Stimulated activated CD4-positive, alpha-beta T cell treated with anti-CD3 and anti-CD28 coated beads, TNF-alpha, amount 100 ng/mL, for 48 hours (primary cell): ENCODE results near the gene PLD6.

Experiments used
- DNase-seq, 3 donors: peaks; one replicate each; pipeline ENCODE4 v3.0.0-alpha.2; 2020; ENCODE audit warnings: low read depth in 3 of 3

PLD6 gene

DNA sequence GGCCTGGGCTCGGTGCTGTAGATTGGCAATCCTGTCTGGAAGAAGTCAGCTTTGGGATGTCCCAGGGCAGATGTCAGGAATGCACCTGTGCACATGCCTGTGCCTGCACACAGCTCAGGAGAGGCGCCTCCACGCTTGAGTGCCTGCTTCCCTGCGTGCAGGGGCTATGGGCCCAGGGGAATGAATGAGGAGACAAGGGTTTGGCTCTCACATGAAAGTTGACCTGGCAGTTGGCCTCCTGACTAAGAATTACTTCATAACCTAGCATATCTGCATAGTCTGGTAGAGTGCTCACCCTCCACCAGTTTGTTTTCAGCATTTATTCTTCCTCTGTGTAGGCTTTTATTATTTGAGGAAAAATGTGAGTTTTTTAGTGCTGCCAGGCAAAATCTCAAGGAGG, 50.0 kb downstream of the PLD6 start:
- no peak for DNase-seq

DNA sequence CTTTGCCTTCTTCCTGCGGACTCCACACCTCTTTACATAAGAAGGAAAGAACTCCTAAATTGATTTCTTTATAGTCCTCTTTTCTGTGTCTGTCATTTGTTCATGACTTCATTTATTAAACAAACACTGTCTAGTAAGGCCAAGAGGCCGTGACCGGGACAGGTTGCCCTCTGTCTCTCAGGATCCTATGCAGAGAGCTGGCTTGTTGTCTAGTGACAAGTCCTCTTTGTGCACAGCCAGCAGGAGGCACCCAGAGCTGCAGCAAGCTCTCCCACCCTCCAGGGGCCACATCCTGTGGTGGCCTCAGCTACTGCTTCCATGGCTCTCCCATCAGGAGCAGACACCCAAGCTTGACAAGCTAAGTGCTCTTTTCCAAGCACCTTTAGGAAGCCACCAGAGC, 50.6 kb downstream of the PLD6 start:
- no peak for DNase-seq

DNA sequence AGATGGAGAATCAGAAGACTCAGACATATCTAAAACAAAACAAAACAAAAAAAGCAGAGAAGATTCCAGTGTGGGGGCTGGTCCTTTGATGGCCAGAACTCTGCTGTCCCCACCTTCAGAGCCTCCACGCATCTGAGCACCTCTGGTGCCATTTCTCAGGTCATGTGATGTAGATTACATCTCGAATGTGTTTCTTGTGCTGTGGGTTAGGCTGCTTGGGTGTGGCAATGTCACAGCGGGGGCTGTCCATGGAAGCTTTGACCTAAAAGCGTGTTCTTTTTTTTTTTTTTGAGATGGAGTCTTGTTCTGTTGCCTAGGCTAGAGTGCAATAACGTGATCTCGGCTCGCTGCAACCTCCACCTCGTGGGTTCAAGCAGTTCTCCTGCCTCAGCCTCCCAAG, 51.2 kb downstream of the PLD6 start:
- no peak for DNase-seq

DNA sequence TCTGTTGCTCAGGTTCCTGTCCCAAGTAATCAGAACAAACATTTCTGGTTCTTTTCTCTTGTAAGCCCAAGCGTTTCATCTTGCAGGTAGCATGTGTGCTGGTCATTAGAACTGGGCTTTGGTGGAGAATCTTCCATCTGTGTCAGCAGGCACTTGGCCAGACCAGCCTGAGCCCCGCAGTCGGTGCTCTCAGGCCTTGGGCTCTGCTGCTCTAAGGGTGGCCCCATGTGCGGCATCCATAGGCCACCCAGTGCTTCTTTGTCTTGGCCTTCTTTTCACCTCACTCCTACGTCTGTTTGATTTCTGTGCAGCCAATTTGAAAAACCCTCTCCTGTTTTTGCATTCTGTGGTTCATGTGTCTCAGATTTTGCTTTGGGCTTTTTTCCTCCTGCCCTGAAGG, 51.6 kb downstream of the PLD6 start:
- no peak for DNase-seq

DNA sequence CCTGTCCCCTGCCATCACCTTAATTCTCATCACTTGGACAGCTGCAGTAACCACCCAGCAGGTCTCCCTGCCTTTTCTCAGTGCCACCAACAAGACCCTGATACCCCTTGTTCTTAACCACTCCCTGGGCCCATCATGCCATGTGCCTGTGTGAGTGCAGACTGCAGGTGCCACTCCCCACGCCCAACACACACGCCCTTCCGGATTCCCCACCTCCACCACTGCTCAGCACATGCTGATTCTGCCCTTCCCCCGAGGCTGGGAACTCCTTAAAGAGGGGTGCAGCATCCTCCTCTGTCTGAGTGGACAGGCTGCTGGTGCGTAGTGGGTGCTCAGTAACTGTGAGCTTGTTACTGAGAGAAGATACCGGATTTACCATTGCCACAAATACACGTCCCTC, 52.4 kb downstream of the PLD6 start:
- DNase-seq, result no peak

DNA sequence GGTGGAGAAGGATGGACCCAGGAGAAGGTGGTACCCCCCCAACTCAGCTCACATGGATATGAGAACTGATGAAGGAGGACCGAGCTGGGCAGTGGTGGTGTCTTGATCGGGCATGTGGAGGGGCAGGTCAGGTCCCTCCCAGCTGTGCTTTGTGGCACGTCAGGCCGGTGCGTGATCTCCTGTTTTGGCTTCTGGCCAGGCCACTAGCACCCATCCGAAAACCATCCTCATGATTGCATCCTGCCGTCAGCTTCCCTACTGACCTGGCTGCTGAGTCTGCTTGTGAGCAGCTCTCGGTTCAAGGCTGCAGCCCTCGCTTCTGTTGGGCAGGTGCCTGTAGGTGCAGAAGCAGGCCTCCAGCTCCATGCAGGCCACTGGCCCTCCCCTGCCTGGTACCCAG, 53.1 kb downstream of the PLD6 start:
- DNase-seq, result no peak

DNA sequence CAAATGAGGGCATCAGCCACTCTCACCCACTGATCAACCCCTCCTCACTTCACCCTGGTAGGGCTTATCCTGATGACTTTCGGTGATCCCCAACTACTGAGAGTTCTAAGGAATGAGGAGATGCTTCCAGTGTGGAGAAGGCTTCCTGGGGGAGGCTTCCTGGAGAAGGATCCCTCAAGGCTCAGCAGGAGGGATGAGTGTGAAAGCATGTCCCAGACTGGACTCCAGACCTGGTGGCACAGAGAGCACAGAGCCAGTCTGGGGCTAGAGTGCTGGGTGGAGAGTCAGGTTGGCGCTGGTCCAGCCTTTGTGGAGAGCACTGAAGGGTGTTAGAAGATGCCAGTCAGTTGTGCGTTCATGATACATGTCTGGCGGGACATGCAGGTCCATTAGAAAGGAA, 53.7 kb downstream of the PLD6 start:
- no peak for DNase-seq

DNA sequence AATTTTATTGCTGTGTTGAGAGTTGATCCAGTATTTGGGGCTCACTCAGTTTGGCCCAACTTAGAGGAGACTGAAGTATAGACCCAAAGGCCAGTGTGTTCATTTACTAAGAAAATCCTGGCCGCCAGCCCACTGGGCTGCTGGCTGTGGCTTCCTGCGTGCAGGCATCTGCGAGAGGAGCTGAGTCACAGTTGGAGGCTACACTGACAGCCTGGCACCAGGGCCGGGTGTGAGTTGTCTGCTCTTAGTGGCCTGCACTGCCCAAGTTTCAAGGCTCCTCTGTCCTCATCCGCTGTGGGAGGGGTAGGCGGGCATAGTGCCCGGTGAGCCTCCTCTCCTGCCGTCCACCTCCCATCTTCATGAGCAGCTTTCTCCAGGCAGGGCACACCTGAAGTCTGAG, 54.2 kb downstream of the PLD6 start:
- DNase-seq, result no peak

DNA sequence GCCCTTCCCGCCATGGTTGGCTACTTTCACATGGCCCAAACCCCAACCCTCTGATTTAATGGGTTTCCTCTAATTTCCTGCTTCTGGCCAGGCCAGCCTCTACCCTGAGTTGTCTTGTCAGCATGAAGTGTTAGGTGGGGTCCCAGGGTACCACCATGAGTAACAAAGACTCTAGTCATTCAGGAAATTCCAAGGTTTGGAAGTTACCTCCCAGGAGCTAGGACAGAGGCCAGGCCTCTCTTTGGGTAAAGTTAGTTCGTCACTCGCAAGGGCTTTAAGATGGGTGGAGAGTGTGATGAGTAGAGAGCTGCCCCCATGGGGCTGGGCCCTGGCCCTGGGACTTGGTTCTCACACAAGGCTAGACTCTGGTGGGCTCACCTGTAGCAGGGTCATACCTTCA, 54.6 kb downstream of the PLD6 start:
- no peak for DNase-seq

DNA sequence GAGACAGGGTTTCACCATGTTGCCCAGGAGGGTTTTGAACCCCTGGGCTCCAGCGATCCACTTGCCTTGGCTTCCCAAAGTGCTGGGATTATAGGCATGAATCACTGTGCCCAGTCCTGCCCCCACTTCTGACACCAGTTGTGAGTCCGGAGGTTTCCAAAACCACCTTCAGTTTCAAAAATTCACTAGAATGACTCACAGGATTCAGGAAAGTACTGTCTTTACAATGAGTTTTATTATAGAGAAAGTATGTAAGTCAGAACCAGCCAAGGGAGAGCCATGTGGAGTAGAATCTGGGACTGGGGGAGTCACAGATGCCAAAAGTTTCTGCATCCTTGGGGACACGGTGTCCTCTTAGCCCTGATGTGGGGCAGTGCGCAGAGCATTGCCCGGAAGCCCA, 55.1 kb downstream of the PLD6 start:
- no peak for DNase-seq
